Osteoblast (primary cell): ENCODE measurements around the gene MTMR4. TPM values are rescaled to one million over a fixed set of nuclear protein-coding genes. Genes with fewer than 3 reads are reported as not detected.

Experiments
- DNase-seq: peaks from one replicate; pipeline ENCODE4 v3.0.0; 2011; ENCODE audit warnings: low spot score, mixed read lengths; ENCODE audit not compliant: insufficient read length; ENCODE audit errors: missing footprints
- H2AFZ ChIP-seq: 2 replicates; pipeline ENCODE4 v1.6.0; 2011; ENCODE audit warnings: mild to moderate bottlenecking, low read length
- H3K27ac ChIP-seq: 2 replicates; pipeline ENCODE4 v1.5.1; 2011; ENCODE audit warnings: mild to moderate bottlenecking, low read depth, low read length, moderate library complexity
- H3K27me3 ChIP-seq: 2 replicates; pipeline ENCODE4 v1.6.0; 2012; ENCODE audit warnings: mild to moderate bottlenecking, control low read depth, inconsistent platforms, low read length, moderate library complexity; ENCODE audit not compliant: insufficient read depth
- H3K36me3 ChIP-seq: 2 replicates; pipeline ENCODE4 v1.5.1; 2011; ENCODE audit warnings: mild to moderate bottlenecking, low read length, control low read depth, moderate library complexity; ENCODE audit not compliant: insufficient read depth
- H3K4me1 ChIP-seq: 2 replicates; pipeline ENCODE4 v1.5.1; 2011; ENCODE audit warnings: mild to moderate bottlenecking, low read length, control low read depth, moderate library complexity; ENCODE audit not compliant: insufficient read depth
- H3K4me2 ChIP-seq: 2 replicates; pipeline ENCODE4 v1.6.0; 2011; ENCODE audit warnings: mild to moderate bottlenecking, low read length; ENCODE audit not compliant: insufficient read depth
- H3K4me3 ChIP-seq: fragments of 200-600 bp; sonication (generic); 3 replicates; pipeline ENCODE4 v1.5.1; 2012; ENCODE audit warnings: mild to moderate bottlenecking, low read length, inconsistent platforms; ENCODE audit not compliant: insufficient read depth
- H3K79me2 ChIP-seq: 2 replicates; pipeline ENCODE4 v1.6.0; 2012; ENCODE audit warnings: mild to moderate bottlenecking, low read length, control low read depth, inconsistent platforms; ENCODE audit not compliant: insufficient read depth
- H3K9me3 ChIP-seq: 2 replicates; pipeline ENCODE4 v1.5.1; 2011; ENCODE audit warnings: low read depth, low read length, control low read depth
- H4K20me1 ChIP-seq: 2 replicates; pipeline ENCODE4 v1.6.0; 2012; ENCODE audit warnings: mild to moderate bottlenecking, low read length, control low read depth; ENCODE audit not compliant: insufficient read depth
- CTCF ChIP-seq: IDR thresholded peaks from 2 replicates; pipeline ENCODE4 v1.5.1; 2011; ENCODE audit warnings: mild to moderate bottlenecking, low read depth, low read length, moderate library complexity; ENCODE audit errors: extremely low read depth
- total RNA-seq: library from RNA; depleted of rRNA; stranded (reverse); fragments of >200 nt; gene quantifications from 2 replicates; pipeline ENCODE4 v1.2.3, GENCODE V29; 2012

Gene MTMR4
- total RNA-seq, 1 donor: 51.4 TPM

DNA sequence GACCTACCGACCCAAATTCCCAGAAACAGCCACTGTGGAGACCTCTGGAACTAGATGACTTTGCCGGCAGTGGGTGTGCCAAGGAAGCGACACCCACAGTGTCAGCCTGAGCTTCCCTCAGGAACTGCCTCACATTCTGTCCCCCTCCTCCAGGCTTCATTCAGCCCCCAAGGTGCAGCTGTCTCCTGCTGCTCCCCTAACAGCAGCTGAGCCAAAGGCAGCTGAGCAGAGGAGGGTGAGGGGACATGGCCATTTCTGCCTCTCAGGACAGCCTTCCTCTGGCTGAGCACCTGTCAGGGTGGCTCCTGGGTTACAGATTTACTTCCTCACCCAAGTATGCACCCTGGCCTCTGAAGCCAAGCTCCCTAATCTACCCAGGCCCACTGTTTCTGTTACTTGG is 22.1 kb upstream of the MTMR4 start:
- Histone ChIP-seq H3K4me2 (no peak overlapping the region), H3K4me3 (no peak overlapping the region), H4K20me1 (no peaks in the 10 kb centered on the region), H3K36me3 (no peaks in the 10 kb centered on the region), H3K79me2 (no peaks in the 10 kb centered on the region), H3K27me3 (peaks cover 18% of the 10 kb centered on the region), H2AFZ (no peak overlapping the region), H3K4me1 (peaks cover 14% of the 10 kb centered on the region), H3K9me3 (no peaks in the 10 kb centered on the region), H3K27ac (no peak overlapping the region)
- DNase-seq: peak; percentile 23
- no peak for TF ChIP-seq CTCF

- H3K27me3 ChIP-seq: peaks cover 20% of the 10 kb centered on the region
- H3K36me3 ChIP-seq: no peaks in the 10 kb centered on the region
- TF ChIP-seq CTCF: no peak
- no peak overlapping the region for H3K27ac ChIP-seq
- no peaks in the 10 kb centered on the region for H3K9me3 ChIP-seq
- no peaks in the 10 kb centered on the region for H3K79me2 ChIP-seq
- H3K4me2 ChIP-seq: no peak overlapping the region
- H4K20me1 ChIP-seq: no peaks in the 10 kb centered on the region
- no peak overlapping the region for H2AFZ ChIP-seq
- H3K4me3 ChIP-seq: no peak overlapping the region
- H3K4me1 ChIP-seq: peaks cover 14% of the 10 kb centered on the region
- DNase-seq: peak; percentile 72
Measured at GRCh38 chr17:58535431-58535830, 21.0 kb upstream of the MTMR4 start.

DNA sequence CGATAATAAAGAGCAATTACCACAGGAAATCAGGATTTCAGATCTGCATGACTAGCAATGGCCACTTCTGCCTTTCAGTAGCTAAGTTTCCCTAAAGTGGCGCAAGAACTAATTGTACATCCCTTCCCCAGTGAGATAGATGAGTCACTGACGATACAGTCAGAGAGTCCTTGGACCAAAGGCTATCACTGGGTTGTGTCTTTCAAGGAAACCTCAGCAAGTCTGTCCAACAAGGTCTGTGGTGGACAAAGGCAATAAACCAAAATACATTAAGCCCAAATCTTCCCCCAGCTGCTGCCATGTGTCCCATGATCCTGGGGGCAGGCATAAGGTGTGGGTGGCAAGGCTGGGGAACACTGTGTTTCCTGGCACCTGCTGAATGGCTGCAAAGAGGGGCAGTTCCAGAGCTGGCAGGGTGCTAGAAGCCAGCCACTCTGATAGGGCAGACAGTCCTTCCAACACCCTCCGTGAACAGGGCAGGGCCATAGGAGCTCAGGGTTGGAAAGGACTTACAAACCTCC is 20.5 kb upstream of the MTMR4 start:
- H3K27me3 ChIP-seq: peaks cover 15% of the 10 kb centered on the region
- no peaks in the 10 kb centered on the region for H4K20me1 ChIP-seq
- H3K9me3 ChIP-seq: no peaks in the 10 kb centered on the region
- TF ChIP-seq CTCF: no peak
- H3K79me2 ChIP-seq: no peaks in the 10 kb centered on the region
- peak; percentile 98 for DNase-seq
- no peak overlapping the region for H3K27ac ChIP-seq
- no peak overlapping the region for H3K4me3 ChIP-seq
- no peaks in the 10 kb centered on the region for H3K36me3 ChIP-seq
- peaks cover 14% of the 10 kb centered on the region for H3K4me1 ChIP-seq
- no peak overlapping the region for H2AFZ ChIP-seq
- no peak overlapping the region for H3K4me2 ChIP-seq

- no peak overlapping the region for H3K4me3 ChIP-seq
- H3K27ac ChIP-seq: no peak overlapping the region
- TF ChIP-seq CTCF: no peak
Measured at GRCh38 chr17:58534331-58534730, 19.9 kb upstream of the MTMR4 start.

More at GRCh38 chr17:58534331-58534730, 19.9 kb upstream of the MTMR4 start:
- Histone ChIP-seq H3K4me2 (no peak overlapping the region), H3K36me3 (no peaks in the 10 kb centered on the region), H3K79me2 (no peaks in the 10 kb centered on the region), H3K9me3 (no peaks in the 10 kb centered on the region), H3K27me3 (peaks cover 12% of the 10 kb centered on the region), H3K4me1 (peaks cover 14% of the 10 kb centered on the region), H2AFZ (no peak overlapping the region), H4K20me1 (no peaks in the 10 kb centered on the region)
- DNase-seq: no peak
